ENCODE measurements around the gene EFHD2.
"Not testable (repeated sequence)": the region's sequence is repeated elsewhere in the genome, so short reads cannot be mapped to it uniquely, and the experiment has no call there.

EFHD2 gene

GRCh38 chr1:15411593-15412137 is 2.0 kb downstream of the EFHD2 start:
- no peak for DNase-seq (ENCODE audit: low read depth in 2 of 2, low spot score in 1 of 2)

GRCh38 chr1:15412175-15412800 is 2.6 kb downstream of the EFHD2 start:
- peak in 1 of 2 donors; percentile 37 for DNase-seq (ENCODE audit: low read depth in 2 of 2, low spot score in 1 of 2)

GRCh38 chr1:15412843-15413242 is 3.2 kb downstream of the EFHD2 start:
- no peak for DNase-seq (ENCODE audit: low read depth in 2 of 2, low spot score in 1 of 2)

- DNase-seq (ENCODE audit: low read depth in 2 of 2, low spot score in 1 of 2), result no peak
These were observed 4.1 kb downstream of the EFHD2 start for GRCh38 chr1:15413563-15414444.

- DNase-seq (ENCODE audit: low read depth in 2 of 2, low spot score in 1 of 2), result no peak
These were observed 4.8 kb downstream of the EFHD2 start for GRCh38 chr1:15414445-15414983.

GRCh38 chr1:15417059-15417934 is 7.6 kb downstream of the EFHD2 start:
- DNase-seq (ENCODE audit: low read depth in 2 of 2, low spot score in 1 of 2), result peak in 1 of 2 donors; percentile 37

GRCh38 chr1:15418806-15419515 is 9.3 kb downstream of the EFHD2 start:
- no peak for DNase-seq (ENCODE audit: low read depth in 2 of 2, low spot score in 1 of 2)

- DNase-seq (ENCODE audit: low read depth in 2 of 2, low spot score in 1 of 2), result no peak
These were observed 11.3 kb downstream of the EFHD2 start for GRCh38 chr1:15420853-15421465.

- no peak for DNase-seq (ENCODE audit: low read depth in 2 of 2, low spot score in 1 of 2)
These were observed 13.2 kb downstream of the EFHD2 start for GRCh38 chr1:15422871-15423270.

GRCh38 chr1:15423355-15424077 is 13.8 kb downstream of the EFHD2 start:
- no peak for DNase-seq (ENCODE audit: low read depth in 2 of 2, low spot score in 1 of 2)

GRCh38 chr1:15424146-15424667 is 14.5 kb downstream of the EFHD2 start:
- DNase-seq (ENCODE audit: low read depth in 2 of 2, low spot score in 1 of 2), result no peak

GRCh38 chr1:15424981-15425380 is 15.3 kb downstream of the EFHD2 start:
- DNase-seq (ENCODE audit: low read depth in 2 of 2, low spot score in 1 of 2), result no peak

GRCh38 chr1:15425521-15425920 is 15.8 kb downstream of the EFHD2 start:
- DNase-seq (ENCODE audit: low read depth in 2 of 2, low spot score in 1 of 2), result no peak

- no peak for DNase-seq (ENCODE audit: low read depth in 2 of 2, low spot score in 1 of 2)
These were observed 16.3 kb downstream of the EFHD2 start for GRCh38 chr1:15425958-15426357.

GRCh38 chr1:15426492-15427279 is 17.0 kb downstream of the EFHD2 start:
- no peak for DNase-seq (ENCODE audit: low read depth in 2 of 2, low spot score in 1 of 2)

- DNase-seq (ENCODE audit: low read depth in 2 of 2, low spot score in 1 of 2), result no peak
These were observed 17.6 kb downstream of the EFHD2 start for GRCh38 chr1:15427280-15427666.

- not testable (repeated sequence) for DNase-seq (ENCODE audit: low read depth in 2 of 2, low spot score in 1 of 2)
These were observed 18.6 kb downstream of the EFHD2 start for GRCh38 chr1:15428252-15428651.

GRCh38 chr1:15428815-15429435 is 19.2 kb downstream of the EFHD2 start:
- no peak for DNase-seq (ENCODE audit: low read depth in 2 of 2, low spot score in 1 of 2)
